Embryonic facial prominence (tissue), 1 donor: ENCODE data around the gene PHYKPL.
A peak's percentile ranks its signal among the peaks of the same experiment; 100 is the strongest.
"Not testable (repeated sequence)": the region's sequence is repeated elsewhere in the genome, so short reads cannot be mapped to it uniquely, and the experiment has no call there.

Experiments used
- DNase-seq: peaks from one replicate; pipeline ENCODE4 v3.0.0-alpha.2; 2016; ENCODE audit errors: extremely low spot score

Gene PHYKPL

GRCh38 chr5:178239626-178240301, 7.2 kb upstream of the PHYKPL start:
- not testable (repeated sequence) for DNase-seq

- DNase-seq = no peak
These were observed 6.3 kb upstream of the PHYKPL start for GRCh38 chr5:178238711-178239592.

GRCh38 chr5:178238313-178238635, 5.7 kb upstream of the PHYKPL start:
- no peak for DNase-seq

- no peak for DNase-seq
These were observed 5.1 kb upstream of the PHYKPL start for GRCh38 chr5:178237431-178238312.

GRCh38 chr5:178236679-178237078, 4.1 kb upstream of the PHYKPL start:
- no peak for DNase-seq

- DNase-seq = no peak
These were observed 3.5 kb upstream of the PHYKPL start for GRCh38 chr5:178236126-178236525.

GRCh38 chr5:178235588-178235974, 3.0 kb upstream of the PHYKPL start:
- DNase-seq = no peak

GRCh38 chr5:178234750-178235587, 2.4 kb upstream of the PHYKPL start:
- peak; percentile 52 for DNase-seq

GRCh38 chr5:178234121-178234749, 1.6 kb upstream of the PHYKPL start:
- no peak for DNase-seq

- DNase-seq = peak; percentile 20
These were observed 373 bp upstream of the PHYKPL start for GRCh38 chr5:178232920-178233429.

GRCh38 chr5:178231539-178232123, 971 bp downstream of the PHYKPL start:
- no peak for DNase-seq

GRCh38 chr5:178230879-178231538, 1.6 kb downstream of the PHYKPL start:
- DNase-seq = no peak

- no peak for DNase-seq
These were observed 2.7 kb downstream of the PHYKPL start for GRCh38 chr5:178229861-178230260.

- not testable (repeated sequence) for DNase-seq
These were observed 3.5 kb downstream of the PHYKPL start for GRCh38 chr5:178229111-178229510.

GRCh38 chr5:178228609-178229008, 4.0 kb downstream of the PHYKPL start:
- no peak for DNase-seq

- no peak for DNase-seq
These were observed 4.7 kb downstream of the PHYKPL start for GRCh38 chr5:178227929-178228328.

GRCh38 chr5:178227138-178227659, 5.4 kb downstream of the PHYKPL start:
- no peak for DNase-seq

GRCh38 chr5:178225174-178225573, 7.4 kb downstream of the PHYKPL start:
- DNase-seq = no peak

GRCh38 chr5:178224403-178224802, 8.2 kb downstream of the PHYKPL start:
- DNase-seq = no peak
